GM12878 (cell line): ENCODE results near the gene HK3. TPM values are rescaled to one million over a fixed set of nuclear protein-coding genes. Genes with fewer than 3 reads are reported as not detected.

ENCODE experiments used
- ATAC-seq: fragments of 200-7000 bp; cut with Tn5 transposase; 3 replicates; pipeline ENCODE4 v1.9.1; 2020; ENCODE audit warnings: mild to moderate bottlenecking, moderate library complexity
- BruUV-seq: library from RNA; stranded (reverse); fragments of 400-500 nt; replicated peaks from 2 replicates; lab custom pipeline; 2021; lab: Mats Ljungman, UMichigan
- CTCF ChIA-PET: fragments of 300-600 bp; sonication (Branson Sonifier 250); formaldehyde crosslinking; extraction: SDS; loops from one replicate; lab custom pipeline; 2021; ENCODE audit warnings: inconsistent platforms; lab: Yijun Ruan, JAX
- POLR2A ChIA-PET: fragments of 350-600 bp; formaldehyde crosslinking; extraction: SDS; loops from one replicate; lab custom pipeline; 2021; ENCODE audit warnings: inconsistent platforms; lab: Charles Lee
- RAD21 ChIA-PET: fragments of 300-600 bp; sonication (Branson Sonifier 250); formaldehyde crosslinking; loops from one replicate; lab custom pipeline; 2023; ENCODE audit warnings: antibody characterized with exemption; ENCODE audit not compliant: unreplicated experiment; lab: Charles Lee
- SMC1A ChIA-PET: fragments of 300-600 bp; sonication (Branson Sonifier 250); formaldehyde crosslinking; loops from one replicate; lab custom pipeline; 2023; ENCODE audit not compliant: unreplicated experiment, uncharacterized antibody; lab: Charles Lee
- DNase-seq: peaks from one replicate; pipeline ENCODE4 v3.0.0-alpha.2; 2011; ENCODE audit warnings: low read depth, low spot score
- FAIRE-seq: peaks from 3 replicates; lab custom pipeline; 2011; peaks lifted over from hg19 to GRCh38; lab: Jason Lieb, UNC
- H2AFZ ChIP-seq: 2 replicates; pipeline ENCODE4 v1.6.0; 2011; ENCODE audit warnings: low read depth, low read length, control low read depth; ENCODE audit not compliant: control insufficient read depth
- H3K27ac ChIP-seq: 2 replicates; pipeline ENCODE4 v1.5.1; 2011; ENCODE audit warnings: control low read depth; ENCODE audit not compliant: control insufficient read depth, insufficient read depth
- H3K27me3 ChIP-seq, 2 experiments: replicated peaks in 1 of 2; 2 replicates each; pipeline versions ENCODE4 v1.6.0 to v1.6.1; 2011; ENCODE audit warnings: low read length in 1 of 2; ENCODE audit not compliant: control insufficient read depth in 2 of 2, insufficient read depth in 2 of 2
- H3K36me3 ChIP-seq, 2 experiments: 2 replicates each; pipeline ENCODE4 v1.5.1; 2011; ENCODE audit warnings: low read length in 1 of 2; ENCODE audit not compliant: control insufficient read depth in 2 of 2, insufficient read depth in 2 of 2
- H3K4me1 ChIP-seq: 2 replicates; pipeline ENCODE4 v1.6.1; 2011; ENCODE audit warnings: mild to moderate bottlenecking, low read length, moderate library complexity, mixed read lengths; ENCODE audit not compliant: control insufficient read depth, insufficient read depth
- H3K4me2 ChIP-seq: 2 replicates; pipeline ENCODE4 v1.6.0; 2011; ENCODE audit warnings: control low read depth; ENCODE audit not compliant: control insufficient read depth, insufficient read depth
- H3K4me3 ChIP-seq: fragments of 200-600 bp; sonication (generic); 2 replicates; pipeline ENCODE4 v1.5.1; 2016
- H3K79me2 ChIP-seq: 2 replicates; pipeline ENCODE4 v1.6.0; 2011; ENCODE audit warnings: low read length; ENCODE audit not compliant: control insufficient read depth, insufficient read depth
- H3K9ac ChIP-seq: 2 replicates; pipeline ENCODE4 v1.8.0; 2011; ENCODE audit warnings: low read length, control low read depth, mixed read lengths; ENCODE audit not compliant: control insufficient read depth, insufficient read depth
- H3K9me3 ChIP-seq: replicated peaks from 3 replicates; pipeline ENCODE4 v1.5.1; 2011; ENCODE audit warnings: mild to moderate bottlenecking, low read length; ENCODE audit not compliant: control insufficient read depth, insufficient read depth
- H4K20me1 ChIP-seq: 2 replicates; pipeline ENCODE4 v1.6.0; 2011; ENCODE audit not compliant: control insufficient read depth, insufficient read depth
- ASH2L ChIP-seq: fragments of 300-600, 200-600 bp; sonication (generic); IDR thresholded peaks from 2 replicates; pipeline ENCODE4 v1.6.1; 2017; ENCODE audit warnings: low read depth, mild to moderate bottlenecking, borderline replicate concordance
- BACH1 ChIP-seq: fragments of 450-650 bp; IDR thresholded peaks from 2 replicates; pipeline ENCODE4 v1.6.1; 2017; ENCODE audit warnings: mild to moderate bottlenecking, borderline replicate concordance
- E4F1 ChIP-seq: fragments of 450-650 bp; IDR thresholded peaks from 2 replicates; pipeline ENCODE4 v1.6.1; 2018; ENCODE audit warnings: borderline replicate concordance, mild to moderate bottlenecking; ENCODE audit not compliant: partially characterized antibody
- ETV6 ChIP-seq, 2 experiments: fragments of 450-650 bp in 1 of 2; IDR thresholded peaks in 1 of 2; conservative IDR thresholded peaks in 1 of 2; 2 replicates each; pipeline ENCODE4 v1.6.1; 2014; ENCODE audit warnings: antibody characterized with exemption in 1 of 2, borderline replicate concordance in 1 of 2, low read depth in 1 of 2, mild to moderate bottlenecking in 1 of 2, moderate library complexity in 1 of 2
- FOXK2 ChIP-seq: fragments of 450-650 bp; IDR thresholded peaks from 2 replicates; pipeline ENCODE4 v1.6.1; 2017; ENCODE audit warnings: mild to moderate bottlenecking, moderate library complexity
- FOXM1 ChIP-seq: IDR thresholded peaks from 2 replicates; pipeline ENCODE4 v1.6.1; 2012; ENCODE audit warnings: low read depth, mild to moderate bottlenecking, inconsistent platforms, low read length, moderate library complexity
- KDM1A ChIP-seq: fragments of 200-600 bp; sonication (generic); IDR thresholded peaks from 2 replicates; pipeline ENCODE4 v1.6.1; 2016; ENCODE audit warnings: borderline replicate concordance
- MAX ChIP-seq: IDR thresholded peaks from 2 replicates; pipeline ENCODE4 v1.6.1; 2012; ENCODE audit warnings: low read depth, low read length, improper control_type of control experiment
- MEF2B ChIP-seq: fragments of 450-650 bp; IDR thresholded peaks from 2 replicates; pipeline ENCODE4 v1.6.1; 2018; ENCODE audit warnings: mild to moderate bottlenecking, moderate library complexity; ENCODE audit not compliant: partially characterized antibody, poor library complexity, severe bottlenecking
- RELA ChIP-seq: fragments of 450-650 bp; IDR thresholded peaks from 2 replicates; pipeline ENCODE4 v1.8.0; 2014; ENCODE audit warnings: borderline replicate concordance; ENCODE audit not compliant: partially characterized antibody
- SPI1 ChIP-seq: IDR thresholded peaks from 2 replicates; pipeline ENCODE4 v1.6.1; 2011; ENCODE audit warnings: low read depth, mild to moderate bottlenecking, low read length, moderate library complexity, borderline replicate concordance; ENCODE audit not compliant: insufficient read depth
- SRF ChIP-seq, 2 experiments: IDR thresholded peaks; 2 replicates each; pipeline ENCODE4 v1.6.1; 2011; ENCODE audit warnings: low read depth in 2 of 2, low read length in 2 of 2, mild to moderate bottlenecking in 1 of 2, moderate library complexity in 1 of 2
- STAT3 ChIP-seq: IDR thresholded peaks from 2 replicates; pipeline ENCODE4 v1.6.1; 2011; ENCODE audit warnings: low read depth, low read length, improper control_type of control experiment
- TAF1 ChIP-seq: IDR thresholded peaks from 2 replicates; pipeline ENCODE4 v1.6.1; 2011; ENCODE audit warnings: mild to moderate bottlenecking, low read depth, low read length, borderline replicate concordance
- WGBS: methylation state at CpG from one replicate; pipeline ENCODE4 v1.1.6; 2016; ENCODE audit warnings: low lambda C conversion rate; ENCODE audit not compliant: insufficient replicate concordance, insufficient coverage; ENCODE audit errors: missing lambda C conversion rate; 5-methylcytosine and 5-hydroxymethylcytosine counted together
- in situ Hi-C: fragments of 300-500 bp; cut with MboI; formaldehyde crosslinking; loops from 9 replicates; pipeline ENCODE4 v1.14.3; 2018; ENCODE audit warnings: mixed read lengths
- intact Hi-C: fragments of 100-400 bp; cut with micrococcal nuclease; formaldehyde crosslinking; loops from one replicate; pipeline ENCODE4 v1.14.2; 2022; ENCODE audit not compliant: unreplicated experiment
- polyA plus RNA-seq, 11 experiments: library from polyadenylated mRNA; depleted of rRNA in 4 of 11; unstranded in 6 of 11; stranded (reverse) in 5 of 11; fragments of >200 nt; fragmentation: Nextera tagmentation in 4 of 11; fragmentation: Illumina TruSeq in 1 of 11; extraction: Ambion mirVana in 4 of 11; extraction: Trizol in 1 of 11; gene quantifications; 1 replicate in 1 of 11; 2 replicates in 10 of 11; pipeline versions ENCODE4 v1.2.1 to v1.2.3, GENCODE V29; 2011 to 2016; ENCODE audit warnings: inconsistent platforms in 2 of 11, missing spikeins in 2 of 11, low read depth in 1 of 11
- total RNA-seq, 4 experiments: library from RNA; depleted of rRNA in 3 of 4; stranded (reverse); fragments of >200 nt in 3 of 4; fragmentation: Illumina TruSeq in 1 of 4; extraction: Trizol in 1 of 4; gene quantifications; 2 replicates each; pipeline versions ENCODE4 v1.2.1 to v1.2.3, GENCODE V29; 2013 to 2021

HK3 gene
- total and polyA plus RNA-seq, 10 of the 15 experiments (the other 5 are each of a cell fraction or from before 2014, with no cell fraction given), result 0.13 to 1.3 (median 0.26) TPM; not detected in 4

GRCh38 chr5:176832162-176832561, 67.0 kb downstream of the HK3 start:
- ATAC-seq, result no peak
- WGBS, result 65% methylated on average over 6 of the region's 6 CpGs
- Histone ChIP-seq H3K4me1 (no peaks in the 10 kb centered on the region), H3K27ac (no peak overlapping the region), H3K27me3 (no peaks in the 10 kb centered on the region; a peak in 2 of 4 replicates), H3K4me2 (no peak overlapping the region), H3K9me3 (no peaks in the 10 kb centered on the region), H2AFZ (no peak overlapping the region), H3K9ac (no peak overlapping the region), H3K79me2 (no peaks in the 10 kb centered on the region), H4K20me1 (no peaks in the 10 kb centered on the region), H3K36me3 (no peaks in the 10 kb centered on the region), H3K4me3 (no peak overlapping the region)
- in situ Hi-C loops (no loop called here), intact Hi-C loops (no loop called here)
- ChIA-PET POLR2A (no interaction called here), CTCF (no interaction called here), SMC1A (no interaction called here), RAD21 (no interaction called here)
- no peak for TF ChIP-seq RELA
- TF ChIP-seq SRF (IDR thresholded peaks at IDR 0.05; ENCODE audit: low read depth in 2 of 2, low read length in 2 of 2), result no peak
- FAIRE-seq, result no peak
- no TSS peak for BruUV-seq
- no peak for DNase-seq

GRCh38 chr5:176831425-176831824, 67.7 kb downstream of the HK3 start:
- no TSS peak for BruUV-seq
- Histone ChIP-seq H3K36me3 (no peaks in the 10 kb centered on the region), H3K79me2 (no peaks in the 10 kb centered on the region)
- POLR2A ChIA-PET, result interaction anchor here (0.7 kb wide), 1 partner anchor 34 kb away, joined by 5 read pairs; no protein-coding TSS in a partner anchor
- TF ChIP-seq FOXK2 (no peak), SPI1 (no peak), KDM1A (no peak), ETV6 (conservative IDR thresholded peaks at IDR 0.05 in 1 of 2, IDR thresholded peaks at IDR 0.05 in 1 of 2; ENCODE audit: borderline replicate concordance in 1 of 2, low read depth in 1 of 2) (no peak), E4F1 (no peak), FOXM1 (no peak), BACH1 (no peak), STAT3 (no peak), MEF2B (no peak), ASH2L (no peak), MAX (no peak), TAF1 (no peak)
- TF ChIP-seq, all 136 proteins: peak for 0
- CTCF ChIA-PET, result no interaction called here
- SMC1A ChIA-PET, result no interaction called here
- Histone ChIP-seq H2AFZ (no peak overlapping the region), H3K9me3 (no peaks in the 10 kb centered on the region), H3K4me2 (no peak overlapping the region), H3K9ac (no peak overlapping the region), H3K4me1 (no peaks in the 10 kb centered on the region), H3K27ac (no peak overlapping the region), H3K27me3 (no peaks in the 10 kb centered on the region; a peak in 2 of 4 replicates), H3K4me3 (no peak overlapping the region), H4K20me1 (no peaks in the 10 kb centered on the region)
- ATAC-seq (no peak), FAIRE-seq (no peak), DNase-seq (no peak)
- in situ Hi-C loops, result no loop called here
- 31% methylated on average over 8 of the region's 8 CpGs for WGBS
- RAD21 ChIA-PET, result no interaction called here
- intact Hi-C loops, result no loop called here
